Sigmoid colon (tissue), 7 donors: ENCODE data around the gene PYGB. TPM values are rescaled to one million over a fixed set of nuclear protein-coding genes. Genes with fewer than 3 reads are reported as not detected.

Experiments
- DNase-seq: peaks from one replicate; pipeline ENCODE4 v3.0.0-alpha.2; 2019
- H3K27ac ChIP-seq, 4 donors: fragments of 200-600 bp; sonication (generic); one replicate each; pipeline ENCODE4 v1.5.1; 2016 to 2019; ENCODE audit warnings: mild to moderate bottlenecking in 1 of 4
- H3K27me3 ChIP-seq, 3 donors: fragments of 200-600 bp; sonication (generic); one replicate each; pipeline ENCODE4 v1.5.1; 2019; ENCODE audit warnings: mild to moderate bottlenecking in 1 of 3
- H3K36me3 ChIP-seq, 4 donors: fragments of 200-600 bp; sonication (generic); one replicate each; pipeline ENCODE4 v1.5.1; 2016 to 2019
- H3K4me1 ChIP-seq, 4 donors: fragments of 200-600 bp; sonication (generic); one replicate each; pipeline ENCODE4 v1.5.1; 2017 to 2019
- H3K4me3 ChIP-seq, 4 donors: fragments of 200-600 bp; sonication (generic); one replicate each; pipeline ENCODE4 v1.5.1; 2017 to 2019; ENCODE audit warnings: mild to moderate bottlenecking in 2 of 4, moderate library complexity in 1 of 4
- H3K9me3 ChIP-seq, 4 donors: fragments of 200-600 bp in 3 of 4; sonication (generic) in 3 of 4; one replicate each; pipeline versions ENCODE4 v1.5.1 to v1.6.1; 2013 to 2019
- EP300 ChIP-seq, 4 donors: sonication (generic); formaldehyde crosslinking; IDR thresholded peaks; one replicate each; pipeline ENCODE4 v1.6.1; 2017; ENCODE audit warnings: antibody characterized with exemption in 4 of 4
- POLR2A ChIP-seq, 2 donors: fragments of 450-650 bp; IDR thresholded peaks; one replicate each; pipeline ENCODE4 v1.6.1; 2016; ENCODE audit warnings: antibody characterized with exemption in 2 of 2, mild to moderate bottlenecking in 2 of 2, moderate library complexity in 2 of 2
- POLR2AphosphoS5 ChIP-seq, 4 donors: sonication (generic); formaldehyde crosslinking; IDR thresholded peaks; one replicate each; pipeline ENCODE4 v1.6.1; 2017; ENCODE audit warnings: antibody characterized with exemption in 4 of 4
- WGBS, 2 donors: extraction: QIAGEN DNeasy Blood & Tissue Kit; methylation state at CpG; one replicate each; pipeline ENCODE4 v1.1.7; 2013; 5-methylcytosine and 5-hydroxymethylcytosine counted together
- intact Hi-C: fragments of 100-400 bp; cut with DNase I; formaldehyde crosslinking; loops from one replicate; pipeline ENCODE4 v1.15.1; 2023
- polyA plus RNA-seq, 3 donors: library from polyadenylated mRNA; stranded (reverse); fragments of 200-250 nt; gene quantifications; one replicate each; pipeline ENCODE4 v1.2.3, GENCODE V29; 2013
- total RNA-seq, 4 donors: library from RNA; depleted of rRNA; stranded (reverse); fragments of >200 nt; gene quantifications; one replicate each; pipeline ENCODE4 v1.1.0, GENCODE V29; 2016
- TF ChIP-seq, protein P1 (sequence below), 4 experiments: fragments of 450-650 bp in 3 of 4; fragments of 200-600 bp in 1 of 4; IDR thresholded peaks; one replicate each; pipeline ENCODE4 v1.5.1; 2016 to 2019; ENCODE audit warnings: antibody characterized with exemption in 4 of 4, mild to moderate bottlenecking in 3 of 4, moderate library complexity in 2 of 4
- donor health status: healthy with polysubstance abuse.
- donor health status: Bipolar disorder and iron deficiency.
- donor health status: healthy.

Gene PYGB
- total and polyA plus RNA-seq, 7 donors, result 45.6 to 317 (median 198) TPM

DNA sequence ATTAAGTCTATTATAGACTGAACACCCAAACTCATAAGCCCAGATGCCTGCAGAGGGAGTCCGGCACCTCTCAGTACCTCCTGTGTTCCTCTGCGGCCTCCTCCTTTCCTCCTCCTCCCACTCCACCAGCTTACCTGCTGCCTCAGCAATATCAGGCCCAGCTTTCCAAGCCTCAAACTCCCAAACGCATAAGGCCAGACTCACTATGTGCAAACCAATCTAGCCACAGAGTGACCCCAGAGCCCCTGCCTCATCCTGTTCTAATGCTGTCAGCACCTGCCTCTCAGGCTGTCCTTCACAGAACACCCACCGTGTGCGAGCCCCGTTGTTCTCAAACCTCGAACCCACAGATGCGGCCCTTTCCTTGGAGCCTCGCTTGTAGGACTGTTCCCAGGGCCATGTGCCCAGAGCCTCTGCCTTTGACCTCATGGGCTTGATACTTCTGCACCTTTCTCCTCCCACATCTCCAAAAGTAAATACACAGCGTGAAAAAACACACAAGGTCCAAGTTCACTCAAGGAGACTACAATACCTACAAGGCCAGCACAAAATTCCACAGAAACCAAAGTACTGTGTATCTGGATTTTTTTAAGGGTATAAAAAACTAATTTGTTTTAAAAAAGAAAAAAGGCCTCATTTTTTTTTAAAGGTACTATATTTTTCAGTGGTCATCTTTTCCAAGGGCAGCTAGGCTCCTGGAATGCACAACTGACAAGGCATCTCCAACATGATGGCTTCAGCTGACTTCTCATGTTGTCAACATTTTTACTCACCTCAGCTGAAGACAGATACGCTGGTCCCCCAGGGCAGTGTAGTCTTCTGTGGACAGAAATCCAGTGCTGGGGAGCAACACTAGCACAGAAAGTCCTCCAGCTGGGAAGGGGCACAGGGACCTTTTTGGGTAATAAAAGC, 90.5 kb downstream of the PYGB start:
- Histone ChIP-seq H3K36me3 (peaks cover 0 to 10% (median 0%) of the 10 kb centered on the region in 4 donors), H3K4me3 (no peak overlapping the region), H3K27me3 (no peaks in the 10 kb centered on the region), H3K9me3 (no peaks in the 10 kb centered on the region), H3K27ac (no peak overlapping the region), H3K4me1 (no peaks in the 10 kb centered on the region)
- WGBS, 2 donors, result 81 to 87% methylated on average over 11 of the region's 11 CpGs
- intact Hi-C loops, result no loop called here
- TF ChIP-seq POLR2AphosphoS5 (IDR thresholded peaks at IDR 0.05) (no peak), POLR2A (IDR thresholded peaks at IDR 0.05) (no peak), EP300 (IDR thresholded peaks at IDR 0.05) (no peak)
- TF ChIP-seq, protein P1, sequence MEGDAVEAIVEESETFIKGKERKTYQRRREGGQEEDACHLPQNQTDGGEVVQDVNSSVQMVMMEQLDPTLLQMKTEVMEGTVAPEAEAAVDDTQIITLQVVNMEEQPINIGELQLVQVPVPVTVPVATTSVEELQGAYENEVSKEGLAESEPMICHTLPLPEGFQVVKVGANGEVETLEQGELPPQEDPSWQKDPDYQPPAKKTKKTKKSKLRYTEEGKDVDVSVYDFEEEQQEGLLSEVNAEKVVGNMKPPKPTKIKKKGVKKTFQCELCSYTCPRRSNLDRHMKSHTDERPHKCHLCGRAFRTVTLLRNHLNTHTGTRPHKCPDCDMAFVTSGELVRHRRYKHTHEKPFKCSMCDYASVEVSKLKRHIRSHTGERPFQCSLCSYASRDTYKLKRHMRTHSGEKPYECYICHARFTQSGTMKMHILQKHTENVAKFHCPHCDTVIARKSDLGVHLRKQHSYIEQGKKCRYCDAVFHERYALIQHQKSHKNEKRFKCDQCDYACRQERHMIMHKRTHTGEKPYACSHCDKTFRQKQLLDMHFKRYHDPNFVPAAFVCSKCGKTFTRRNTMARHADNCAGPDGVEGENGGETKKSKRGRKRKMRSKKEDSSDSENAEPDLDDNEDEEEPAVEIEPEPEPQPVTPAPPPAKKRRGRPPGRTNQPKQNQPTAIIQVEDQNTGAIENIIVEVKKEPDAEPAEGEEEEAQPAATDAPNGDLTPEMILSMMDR (IDR thresholded peaks at IDR 0.05), result no peak
- DNase-seq, result no peak

DNA sequence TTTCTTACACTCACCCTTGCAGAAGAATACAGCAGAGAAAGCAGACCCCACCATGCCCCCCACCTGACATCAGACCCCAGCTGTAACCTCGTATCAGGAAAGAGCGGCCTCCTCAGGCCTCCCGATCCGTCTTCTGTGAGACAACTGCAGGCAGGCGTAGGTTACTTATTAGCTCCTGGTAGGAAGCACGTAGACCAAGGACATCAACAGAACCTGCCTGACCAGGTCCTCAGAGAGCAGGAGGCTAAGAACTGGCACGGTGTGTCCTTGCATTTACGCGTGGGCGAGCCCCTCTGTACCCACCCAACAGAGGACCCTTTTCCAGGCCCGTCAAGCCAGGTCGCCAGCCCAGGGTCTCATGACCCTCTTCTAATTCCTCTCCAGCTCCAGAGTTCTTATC, 91.7 kb downstream of the PYGB start:
- no peak for DNase-seq
- 26 to 70% methylated on average over 12 of the region's 12 CpGs for WGBS, 2 donors
- intact Hi-C loops, result no loop called here
- no peaks in the 10 kb centered on the region for H3K4me1 ChIP-seq
- H3K27ac ChIP-seq, result no peak overlapping the region
- no peak overlapping the region for H3K4me3 ChIP-seq
- H3K36me3 ChIP-seq, result peaks cover 0 to 10% (median 0%) of the 10 kb centered on the region in 4 donors
- no peak for TF ChIP-seq POLR2AphosphoS5 (IDR thresholded peaks at IDR 0.05)
- no peak for TF ChIP-seq EP300 (IDR thresholded peaks at IDR 0.05)
- TF ChIP-seq, protein P1 (IDR thresholded peaks at IDR 0.05), result no peak
- no peak for TF ChIP-seq POLR2A (IDR thresholded peaks at IDR 0.05)
- no peaks in the 10 kb centered on the region for H3K27me3 ChIP-seq
- H3K9me3 ChIP-seq, result no peaks in the 10 kb centered on the region

DNA sequence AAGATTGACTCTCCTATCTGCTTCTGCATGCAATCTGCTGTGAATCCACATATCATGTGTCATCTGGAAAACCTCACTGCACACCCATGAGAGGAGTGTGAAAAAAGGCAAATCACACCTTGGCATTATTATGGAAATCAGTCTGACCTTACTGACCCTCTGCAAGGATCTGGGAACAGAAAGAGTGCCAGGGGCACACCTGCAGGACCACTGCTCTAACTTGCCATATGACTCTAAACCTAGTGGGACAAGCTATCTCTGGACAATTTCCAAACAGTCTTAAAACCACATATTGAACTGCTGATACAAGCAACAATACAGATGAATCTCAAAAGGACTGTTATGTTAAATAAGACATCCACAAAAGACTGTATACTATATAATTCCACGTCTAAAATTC, 92.5 kb downstream of the PYGB start:
- no peak for DNase-seq
- no peaks in the 10 kb centered on the region for H3K9me3 ChIP-seq
- TF ChIP-seq POLR2AphosphoS5 (IDR thresholded peaks at IDR 0.05) (no peak), POLR2A (IDR thresholded peaks at IDR 0.05) (no peak), EP300 (IDR thresholded peaks at IDR 0.05) (no peak)
- TF ChIP-seq, protein P1 (IDR thresholded peaks at IDR 0.05), result no peak
- no peaks in the 10 kb centered on the region for H3K27me3 ChIP-seq
- no peak overlapping the region for H3K27ac ChIP-seq
- intact Hi-C loops, result no loop called here
- no peak overlapping the region for H3K4me3 ChIP-seq
- H3K36me3 ChIP-seq, result peaks cover 0 to 10% (median 0%) of the 10 kb centered on the region in 4 donors
- WGBS, 2 donors, result 51 to 65% methylated on average over 1 of the region's 1 CpG
- H3K4me1 ChIP-seq, result no peaks in the 10 kb centered on the region

DNA sequence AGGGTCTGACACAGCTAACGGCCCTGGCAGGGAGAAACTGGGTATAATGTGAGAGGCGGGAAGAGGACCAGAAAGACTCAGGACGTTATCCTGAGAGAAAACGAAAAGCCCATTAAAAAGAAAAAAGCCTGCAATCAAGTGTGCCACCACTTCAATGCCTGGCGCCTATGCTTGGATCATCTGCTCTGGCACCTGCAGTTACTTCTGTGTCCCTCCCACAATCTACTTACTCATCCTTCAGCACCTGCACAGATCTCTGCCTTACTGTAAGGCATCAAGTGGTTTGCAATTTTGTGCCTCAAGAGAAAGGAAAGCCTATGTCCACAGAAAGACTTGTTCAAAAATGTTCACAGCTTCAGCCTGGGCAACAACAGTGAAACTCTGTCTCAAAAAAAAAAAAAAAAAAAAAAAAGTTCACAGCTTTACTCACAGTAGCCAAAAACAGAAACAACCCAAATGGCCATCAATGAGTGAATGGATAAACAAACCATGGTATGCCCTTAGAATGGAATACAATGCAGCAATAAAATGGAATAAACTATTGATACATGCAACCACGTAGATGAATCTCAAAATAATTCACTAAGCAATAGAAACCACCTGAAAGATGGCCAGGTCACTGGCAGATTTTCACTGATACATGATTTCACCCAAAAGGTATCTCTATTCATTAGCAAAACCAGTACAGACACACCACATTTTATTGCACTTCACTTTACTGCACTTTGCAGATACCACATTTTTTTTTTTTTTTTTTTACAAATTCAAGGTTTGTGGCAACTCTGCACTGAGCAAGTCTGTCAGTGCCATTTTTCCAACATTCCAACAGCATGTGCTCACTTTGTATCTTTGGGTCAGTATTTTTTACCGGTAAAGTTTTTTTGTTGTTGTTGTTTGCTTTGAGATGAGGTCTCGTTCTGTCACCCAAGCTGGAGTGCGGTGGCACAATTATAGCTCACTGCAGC, 94.1 kb downstream of the PYGB start:
- no peaks in the 10 kb centered on the region for H3K27me3 ChIP-seq
- intact Hi-C loops, result no loop called here
- 69 to 79% methylated on average over 9 of the region's 9 CpGs for WGBS, 2 donors

DNA sequence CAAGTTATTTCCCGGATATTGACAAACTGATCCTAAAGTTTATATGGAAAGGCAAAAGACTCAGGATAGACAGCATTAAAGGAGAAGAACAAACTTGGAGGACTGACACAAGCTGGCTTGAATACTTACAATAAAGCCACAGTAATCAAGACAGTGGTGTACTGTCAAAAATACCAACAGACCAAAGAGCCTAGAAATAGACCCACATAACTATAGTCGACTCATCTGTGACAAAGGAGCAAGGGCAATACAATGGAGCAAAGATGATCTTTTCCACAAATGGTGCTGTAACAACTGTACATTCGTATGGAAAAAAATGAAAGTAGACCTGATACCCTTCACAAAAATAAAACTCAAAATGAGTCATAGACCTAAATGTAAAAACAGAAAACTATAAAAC, 96.7 kb downstream of the PYGB start:
- TF ChIP-seq EP300 (IDR thresholded peaks at IDR 0.05) (no peak), POLR2A (IDR thresholded peaks at IDR 0.05) (no peak), POLR2AphosphoS5 (IDR thresholded peaks at IDR 0.05) (no peak)
- TF ChIP-seq, protein P1 (IDR thresholded peaks at IDR 0.05), result no peak
- Histone ChIP-seq H3K4me1 (no peaks in the 10 kb centered on the region), H3K36me3 (no peaks in the 10 kb centered on the region), H3K4me3 (no peak overlapping the region), H3K27me3 (no peaks in the 10 kb centered on the region), H3K9me3 (no peaks in the 10 kb centered on the region), H3K27ac (no peak overlapping the region)
- no peak for DNase-seq
- intact Hi-C loops, result no loop called here
- WGBS, 2 donors, result 93 to 96% methylated on average over 3 of the region's 3 CpGs

More for the DNA sequence above, 94.1 kb downstream of the PYGB start:
- Histone ChIP-seq H3K9me3 (no peaks in the 10 kb centered on the region), H3K4me3 (no peak overlapping the region), H3K27ac (no peak overlapping the region), H3K4me1 (no peaks in the 10 kb centered on the region), H3K36me3 (peaks cover 0 to 10% (median 0%) of the 10 kb centered on the region in 4 donors)
- no peak for TF ChIP-seq POLR2AphosphoS5 (IDR thresholded peaks at IDR 0.05)
- no peak for TF ChIP-seq EP300 (IDR thresholded peaks at IDR 0.05)
- DNase-seq, result no peak
